GM19463 (cell line): Measurements from ENCODE around the gene LRP5.

ENCODE experiments used
- ATAC-seq: cut with Tn5 transposase; IDR thresholded peaks from one replicate; pipeline ENCODE4 v1.9.1; 2021; ENCODE audit warnings: mild to moderate bottlenecking, moderate library complexity; ENCODE audit not compliant: unreplicated experiment

The LRP5 gene

GRCh38 chr11:68345776-68346461, 33.5 kb downstream of the LRP5 start:
- no peak for ATAC-seq

GRCh38 chr11:68346462-68346790, 34.0 kb downstream of the LRP5 start:
- no peak for ATAC-seq

- ATAC-seq: no peak
Observed at GRCh38 chr11:68347345-68347744, 35.0 kb downstream of the LRP5 start.

- no peak for ATAC-seq
Observed at GRCh38 chr11:68347841-68348240, 35.5 kb downstream of the LRP5 start.

- no peak for ATAC-seq
Observed at GRCh38 chr11:68349461-68350249, 37.3 kb downstream of the LRP5 start.

- ATAC-seq: no peak
Observed at GRCh38 chr11:68350759-68351449, 38.5 kb downstream of the LRP5 start.

GRCh38 chr11:68351450-68352275, 39.3 kb downstream of the LRP5 start:
- no peak for ATAC-seq

- no peak for ATAC-seq
Observed at GRCh38 chr11:68352591-68352990, 40.2 kb downstream of the LRP5 start.

- ATAC-seq: no peak
Observed at GRCh38 chr11:68353118-68353517, 40.7 kb downstream of the LRP5 start.

GRCh38 chr11:68353669-68354068, 41.3 kb downstream of the LRP5 start:
- ATAC-seq: no peak

GRCh38 chr11:68354148-68354872, 41.9 kb downstream of the LRP5 start:
- ATAC-seq: no peak

- ATAC-seq: no peak
Observed at GRCh38 chr11:68355471-68355870, 43.1 kb downstream of the LRP5 start.

- ATAC-seq: no peak
Observed at GRCh38 chr11:68357568-68357967, 45.2 kb downstream of the LRP5 start.

GRCh38 chr11:68358416-68358815, 46.0 kb downstream of the LRP5 start:
- no peak for ATAC-seq

- ATAC-seq: no peak
Observed at GRCh38 chr11:68361702-68362101, 49.3 kb downstream of the LRP5 start.

- no peak for ATAC-seq
Observed at GRCh38 chr11:68362801-68363379, 50.5 kb downstream of the LRP5 start.

- no peak for ATAC-seq
Observed at GRCh38 chr11:68363776-68364175, 51.4 kb downstream of the LRP5 start.

- ATAC-seq: no peak
Observed at GRCh38 chr11:68364581-68364980, 52.2 kb downstream of the LRP5 start.

GRCh38 chr11:68365943-68366435, 53.6 kb downstream of the LRP5 start:
- no peak for ATAC-seq

GRCh38 chr11:68367252-68367651, 54.9 kb downstream of the LRP5 start:
- ATAC-seq: no peak
